WTC11 (cell line): ENCODE measurements around the gene EXOSC2. TPM values are rescaled to one million over a fixed set of nuclear protein-coding genes. Genes with fewer than 3 reads are reported as not detected.

ENCODE experiments used
- ATAC-seq: fragments of 200-7000 bp; cut with Tn5 transposase; 2 replicates; pipeline ENCODE4 v1.10.0; 2021; ENCODE audit warnings: mild to moderate bottlenecking, moderate library complexity
- CTCF ChIA-PET: fragments of 300-600 bp; sonication (Branson Sonifier 250); formaldehyde crosslinking; loops from one replicate; lab custom pipeline; 2021; ENCODE audit warnings: antibody characterized with exemption; lab: Charles Lee
- POLR2A ChIA-PET: fragments of 350-600 bp; sonication (Branson Sonifier 250); formaldehyde crosslinking; loops from one replicate; lab custom pipeline; 2021; ENCODE audit warnings: antibody characterized with exemption; lab: Charles Lee
- DNase-seq: peaks from one replicate; pipeline ENCODE4 v3.0.0; 2021; ENCODE audit warnings: low spot score
- H3K27ac Mint-ChIP-seq: 2 replicates; pipeline ENCODE4 v1.8.0; 2021; ENCODE audit warnings: mixed read lengths
- H3K27me3 Mint-ChIP-seq: 2 replicates; pipeline ENCODE4 v1.8.0; 2021; ENCODE audit warnings: low read depth, mild to moderate bottlenecking, moderate library complexity, mixed read lengths
- H3K36me3 Mint-ChIP-seq: 2 replicates; pipeline ENCODE4 v1.8.0; 2021; ENCODE audit warnings: mixed read lengths
- H3K4me1 Mint-ChIP-seq: 2 replicates; pipeline ENCODE4 v1.8.0; 2022; ENCODE audit warnings: mixed read lengths
- H3K4me3 Mint-ChIP-seq: 2 replicates; pipeline ENCODE4 v1.8.0; 2021; ENCODE audit warnings: mild to moderate bottlenecking, moderate library complexity, mixed read lengths
- H3K9me3 Mint-ChIP-seq: 2 replicates; pipeline ENCODE4 v1.8.0; 2021; ENCODE audit warnings: mixed read lengths
- AFF4 ChIP-seq: sonication (generic); formaldehyde crosslinking; IDR thresholded peaks from 2 replicates; pipeline ENCODE4 v1.8.1; 2023; ENCODE audit warnings: mild to moderate bottlenecking, missing genetic modification reagents, borderline replicate concordance
- AR ChIP-seq: fragments of 250-450 bp; sonication (Bioruptor Pico); IDR thresholded peaks from 2 replicates; pipeline ENCODE4 v1.9.0; 2021; ENCODE audit warnings: mild to moderate bottlenecking
- ATF1 ChIP-seq: sonication (generic); formaldehyde crosslinking; IDR thresholded peaks from 2 replicates; pipeline ENCODE4 v1.8.1; 2023; ENCODE audit warnings: mild to moderate bottlenecking, moderate library complexity, missing genetic modification reagents
- CBFB ChIP-seq: sonication (generic); formaldehyde crosslinking; IDR thresholded peaks from 2 replicates; pipeline ENCODE4 v1.8.1; 2022; ENCODE audit warnings: mild to moderate bottlenecking, low read depth, missing genetic modification reagents
- CDX4 ChIP-seq: fragments of 250-450 bp; sonication (Bioruptor Pico); IDR thresholded peaks from 2 replicates; pipeline ENCODE4 v1.9.0; 2021; ENCODE audit warnings: moderate library complexity, mild to moderate bottlenecking, inconsistent platforms, borderline replicate concordance
- CREM ChIP-seq: sonication (generic); formaldehyde crosslinking; IDR thresholded peaks from 2 replicates; pipeline ENCODE4 v1.8.1; 2022; ENCODE audit warnings: mild to moderate bottlenecking, missing genetic modification reagents, moderate library complexity
- CTCF ChIP-seq: fragments of 200-600 bp; IDR thresholded peaks from 2 replicates; pipeline ENCODE4 v1.8.0; 2022; ENCODE audit warnings: antibody characterized with exemption
- E2F4 ChIP-seq: sonication (generic); formaldehyde crosslinking; IDR thresholded peaks from 2 replicates; pipeline ENCODE4 v1.8.1; 2022; ENCODE audit warnings: low read depth, mild to moderate bottlenecking, moderate library complexity, missing genetic modification reagents, borderline replicate concordance
- HMGA2 ChIP-seq: fragments of 250-450 bp; sonication (Bioruptor Pico); IDR thresholded peaks from 2 replicates; pipeline ENCODE4 v1.4.0; 2021; ENCODE audit warnings: mild to moderate bottlenecking, moderate library complexity
- JUN ChIP-seq: sonication (generic); formaldehyde crosslinking; IDR thresholded peaks from 2 replicates; pipeline ENCODE4 v1.8.0; 2023; ENCODE audit warnings: mild to moderate bottlenecking, missing genetic modification reagents
- PREB ChIP-seq: sonication (generic); formaldehyde crosslinking; IDR thresholded peaks from 2 replicates; pipeline ENCODE4 v1.8.1; 2022; ENCODE audit warnings: mild to moderate bottlenecking, missing genetic modification reagents, moderate library complexity, borderline replicate concordance
- SMAD3 ChIP-seq: sonication (generic); formaldehyde crosslinking; IDR thresholded peaks from 2 replicates; pipeline ENCODE4 v1.8.0; 2022; ENCODE audit warnings: missing genetic modification reagents, mild to moderate bottlenecking, borderline replicate concordance
- STAT6 ChIP-seq: sonication (generic); formaldehyde crosslinking; conservative IDR thresholded peaks from 2 replicates; pipeline ENCODE4 v1.8.1; 2023; ENCODE audit warnings: mild to moderate bottlenecking, low read depth, missing genetic modification reagents, moderate library complexity
- TCF7 ChIP-seq: sonication (generic); formaldehyde crosslinking; IDR thresholded peaks from 2 replicates; pipeline ENCODE4 v1.8.0; 2022; ENCODE audit warnings: mild to moderate bottlenecking, low read depth, missing genetic modification reagents, moderate library complexity
- ZNF121 ChIP-seq: sonication (generic); formaldehyde crosslinking; IDR thresholded peaks from 2 replicates; pipeline ENCODE4 v1.8.0; 2023; ENCODE audit warnings: missing genetic modification reagents
- ZNF138 ChIP-seq: sonication (generic); formaldehyde crosslinking; conservative IDR thresholded peaks from 2 replicates; pipeline ENCODE4 v1.8.1; 2022; ENCODE audit warnings: mild to moderate bottlenecking, moderate library complexity, missing genetic modification reagents
- ZNF396 ChIP-seq: fragments of 250-450 bp; sonication (Bioruptor Pico); IDR thresholded peaks from 2 replicates; pipeline ENCODE4 v1.8.0; 2021; ENCODE audit warnings: mild to moderate bottlenecking, moderate library complexity, borderline replicate concordance
- total RNA-seq: library from RNA; stranded (reverse); gene quantifications from 3 replicates; pipeline ENCODE4 v1.2.3, GENCODE V29; 2021

Gene EXOSC2
- total RNA-seq, 1 experiment from 2014 or later = 76.1 TPM

- TF ChIP-seq CTCF = peak; percentile 98
Measured at GRCh38 chr9:130701059-130702022, 7.8 kb downstream of the EXOSC2 start (continued).

- Mint-ChIP-seq H3K9me3 (no peaks in the 10 kb centered on the region), H3K27me3 (no peaks in the 10 kb centered on the region), H3K36me3 (peaks cover 64% of the 10 kb centered on the region), H3K4me3 (no peak overlapping the region), H3K4me1 (peaks cover 5% of the 10 kb centered on the region), H3K27ac (no peak overlapping the region; the same call in 1 of the 2 replicates)
- CTCF ChIA-PET = no interaction called here
- no peak for ATAC-seq
- no peak for DNase-seq
- POLR2A ChIA-PET = no interaction called here
- TF ChIP-seq CTCF (no peak), ZNF138 (CRISPR knock-in tag) (no peak), STAT6 (no peak), CREM (CRISPR knock-in tag) (no peak), TCF7 (no peak), ATF1 (CRISPR knock-in tag) (no peak), AR (CRISPR knock-in tag) (no peak), AFF4 (CRISPR knock-in tag) (no peak), CDX4 (CRISPR knock-in tag) (no peak), CBFB (CRISPR knock-in tag) (no peak), SMAD3 (CRISPR knock-in tag) (no peak), E2F4 (CRISPR knock-in tag) (no peak), ZNF396 (CRISPR knock-in tag) (no peak), HMGA2 (no peak), ZNF121 (no peak), PREB (no peak), JUN (CRISPR knock-in tag) (no peak)
Measured at GRCh38 chr9:130703501-130703900, 9.9 kb downstream of the EXOSC2 start.
